Astrocyte (in vitro differentiated cells and primary cell): Measurements from ENCODE around the gene FMN1.

Source experiments
- EZH2 ChIP-seq: IDR thresholded peaks from 2 replicates; pipeline ENCODE4 v1.6.1; 2012; ENCODE audit warnings: mild to moderate bottlenecking, low read length, inconsistent platforms; ENCODE audit not compliant: insufficient read depth
- TF ChIP-seq, protein P1 (sequence below): IDR thresholded peaks from 2 replicates; pipeline ENCODE4 v1.5.1; 2011; ENCODE audit warnings: low read depth, mild to moderate bottlenecking, inconsistent platforms, low read length, moderate library complexity; ENCODE audit not compliant: insufficient read depth

DNA sequence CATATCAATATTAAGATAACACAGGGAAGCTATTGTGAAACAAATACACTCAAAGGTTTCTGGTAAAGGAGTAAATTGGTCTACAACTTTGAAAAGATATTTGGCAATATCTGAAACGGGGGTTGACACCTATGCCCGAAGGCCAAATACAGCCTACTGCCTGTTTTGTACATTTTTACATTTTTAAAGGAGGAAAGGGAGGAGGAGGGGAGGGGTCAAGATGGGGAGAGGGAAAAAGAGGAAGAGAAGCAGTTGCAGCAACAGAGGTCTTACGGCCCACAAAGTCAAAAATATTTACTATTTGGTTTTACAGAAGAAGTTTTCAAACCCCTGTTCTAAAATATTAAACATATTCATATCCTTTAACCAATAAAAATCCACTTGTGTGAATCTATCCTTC lies 94.2 kb downstream of the FMN1 start:
- TF ChIP-seq, protein P1, sequence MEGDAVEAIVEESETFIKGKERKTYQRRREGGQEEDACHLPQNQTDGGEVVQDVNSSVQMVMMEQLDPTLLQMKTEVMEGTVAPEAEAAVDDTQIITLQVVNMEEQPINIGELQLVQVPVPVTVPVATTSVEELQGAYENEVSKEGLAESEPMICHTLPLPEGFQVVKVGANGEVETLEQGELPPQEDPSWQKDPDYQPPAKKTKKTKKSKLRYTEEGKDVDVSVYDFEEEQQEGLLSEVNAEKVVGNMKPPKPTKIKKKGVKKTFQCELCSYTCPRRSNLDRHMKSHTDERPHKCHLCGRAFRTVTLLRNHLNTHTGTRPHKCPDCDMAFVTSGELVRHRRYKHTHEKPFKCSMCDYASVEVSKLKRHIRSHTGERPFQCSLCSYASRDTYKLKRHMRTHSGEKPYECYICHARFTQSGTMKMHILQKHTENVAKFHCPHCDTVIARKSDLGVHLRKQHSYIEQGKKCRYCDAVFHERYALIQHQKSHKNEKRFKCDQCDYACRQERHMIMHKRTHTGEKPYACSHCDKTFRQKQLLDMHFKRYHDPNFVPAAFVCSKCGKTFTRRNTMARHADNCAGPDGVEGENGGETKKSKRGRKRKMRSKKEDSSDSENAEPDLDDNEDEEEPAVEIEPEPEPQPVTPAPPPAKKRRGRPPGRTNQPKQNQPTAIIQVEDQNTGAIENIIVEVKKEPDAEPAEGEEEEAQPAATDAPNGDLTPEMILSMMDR, result no peak
- no peak for TF ChIP-seq EZH2
